ENCODE results near the gene RALBP1. TPM values are rescaled to one million over a fixed set of nuclear protein-coding genes. Genes with fewer than 3 reads are reported as not detected.

RALBP1 gene
- total and polyA plus RNA-seq, 4 donors, result 15.6 to 34.8 (median 21.0) TPM

- H3K4me1 ChIP-seq (ENCODE audit: control insufficient read depth in 4 of 4, insufficient read depth in 4 of 4, low read length in 3 of 4), result peaks cover 0 to 8% (median 4%) of the 10 kb centered on the region in 4 donors
- no peak for DNase-seq (ENCODE audit: low spot score)
- peaks cover 0 to 6% (median 4%) of the 10 kb centered on the region in 4 donors for H3K36me3 ChIP-seq (ENCODE audit: control insufficient read depth in 4 of 4, insufficient read depth in 3 of 4, low read depth in 1 of 4, low read length in 3 of 4)
- H3K9me3 ChIP-seq (ENCODE audit: control insufficient read depth in 4 of 4, low read length in 3 of 4), result no peaks in the 10 kb centered on the region
- H3K27ac ChIP-seq (ENCODE audit: low read depth in 1 of 2, low read length in 2 of 2), result no peak overlapping the region
- H3K27me3 ChIP-seq (ENCODE audit: control insufficient read depth in 4 of 4, insufficient read depth in 4 of 4, low read length in 3 of 4), result no peaks in the 10 kb centered on the region
- no peak for TF ChIP-seq JUND (IDR thresholded peaks at IDR 0.05)
- TF ChIP-seq, protein P1, sequence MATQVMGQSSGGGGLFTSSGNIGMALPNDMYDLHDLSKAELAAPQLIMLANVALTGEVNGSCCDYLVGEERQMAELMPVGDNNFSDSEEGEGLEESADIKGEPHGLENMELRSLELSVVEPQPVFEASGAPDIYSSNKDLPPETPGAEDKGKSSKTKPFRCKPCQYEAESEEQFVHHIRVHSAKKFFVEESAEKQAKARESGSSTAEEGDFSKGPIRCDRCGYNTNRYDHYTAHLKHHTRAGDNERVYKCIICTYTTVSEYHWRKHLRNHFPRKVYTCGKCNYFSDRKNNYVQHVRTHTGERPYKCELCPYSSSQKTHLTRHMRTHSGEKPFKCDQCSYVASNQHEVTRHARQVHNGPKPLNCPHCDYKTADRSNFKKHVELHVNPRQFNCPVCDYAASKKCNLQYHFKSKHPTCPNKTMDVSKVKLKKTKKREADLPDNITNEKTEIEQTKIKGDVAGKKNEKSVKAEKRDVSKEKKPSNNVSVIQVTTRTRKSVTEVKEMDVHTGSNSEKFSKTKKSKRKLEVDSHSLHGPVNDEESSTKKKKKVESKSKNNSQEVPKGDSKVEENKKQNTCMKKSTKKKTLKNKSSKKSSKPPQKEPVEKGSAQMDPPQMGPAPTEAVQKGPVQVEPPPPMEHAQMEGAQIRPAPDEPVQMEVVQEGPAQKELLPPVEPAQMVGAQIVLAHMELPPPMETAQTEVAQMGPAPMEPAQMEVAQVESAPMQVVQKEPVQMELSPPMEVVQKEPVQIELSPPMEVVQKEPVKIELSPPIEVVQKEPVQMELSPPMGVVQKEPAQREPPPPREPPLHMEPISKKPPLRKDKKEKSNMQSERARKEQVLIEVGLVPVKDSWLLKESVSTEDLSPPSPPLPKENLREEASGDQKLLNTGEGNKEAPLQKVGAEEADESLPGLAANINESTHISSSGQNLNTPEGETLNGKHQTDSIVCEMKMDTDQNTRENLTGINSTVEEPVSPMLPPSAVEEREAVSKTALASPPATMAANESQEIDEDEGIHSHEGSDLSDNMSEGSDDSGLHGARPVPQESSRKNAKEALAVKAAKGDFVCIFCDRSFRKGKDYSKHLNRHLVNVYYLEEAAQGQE (IDR thresholded peaks at IDR 0.05), result no peak
- no peak for TF ChIP-seq RXRA (IDR thresholded peaks at IDR 0.05)
- no peak for TF ChIP-seq FOXA2 (IDR thresholded peaks at IDR 0.05)
- TF ChIP-seq GABPA (IDR thresholded peaks at IDR 0.05 in 1 of 2, conservative IDR thresholded peaks at IDR 0.05 in 1 of 2), result no peak
- TF ChIP-seq EGR1 (IDR thresholded peaks at IDR 0.05; ENCODE audit: low read depth in 2 of 2), result no peak
- no peak for TF ChIP-seq YY1 (IDR thresholded peaks at IDR 0.05)
- no peak for TF ChIP-seq SP1 (IDR thresholded peaks at IDR 0.05)
- TF ChIP-seq, protein P2, sequence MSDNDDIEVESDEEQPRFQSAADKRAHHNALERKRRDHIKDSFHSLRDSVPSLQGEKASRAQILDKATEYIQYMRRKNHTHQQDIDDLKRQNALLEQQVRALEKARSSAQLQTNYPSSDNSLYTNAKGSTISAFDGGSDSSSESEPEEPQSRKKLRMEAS (IDR thresholded peaks at IDR 0.05), result no peak
- TF ChIP-seq HNF4A (conservative IDR thresholded peaks at IDR 0.05), result no peak
- no peak overlapping the region for H3K4me3 ChIP-seq (ENCODE audit: low read depth in 1 of 3, low read length in 3 of 3)
- H3K9ac ChIP-seq (ENCODE audit: low read depth in 1 of 2, low read length in 2 of 2), result no peak overlapping the region
- 94% methylated on average over 7 of the region's 7 CpGs for WGBS
These were observed 99.3 kb downstream of the RALBP1 start for GRCh38 chr18:9574473-9575115.

- Histone ChIP-seq H3K27me3 (ENCODE audit: control insufficient read depth in 4 of 4, insufficient read depth in 4 of 4, low read length in 3 of 4) (no peaks in the 10 kb centered on the region), H3K9me3 (ENCODE audit: control insufficient read depth in 4 of 4, low read length in 3 of 4) (no peaks in the 10 kb centered on the region), H3K4me1 (ENCODE audit: control insufficient read depth in 4 of 4, insufficient read depth in 4 of 4, low read length in 3 of 4) (peaks cover 0 to 4% (median 4%) of the 10 kb centered on the region in 4 donors), H3K36me3 (ENCODE audit: control insufficient read depth in 4 of 4, insufficient read depth in 3 of 4, low read depth in 1 of 4, low read length in 3 of 4) (peaks cover 0 to 7% (median 3%) of the 10 kb centered on the region in 4 donors), H3K9ac (ENCODE audit: low read depth in 1 of 2, low read length in 2 of 2) (peak overlapping the region in 1 of 2 donors; percentile 41), H3K27ac (ENCODE audit: low read depth in 1 of 2, low read length in 2 of 2) (peak overlapping the region; percentile 44 to 53), H3K4me3 (ENCODE audit: low read depth in 1 of 3, low read length in 3 of 3) (no peak overlapping the region)
- WGBS, result 9% methylated on average over 5 of the region's 5 CpGs
- peak; percentile 66 for DNase-seq (ENCODE audit: low spot score)
- TF ChIP-seq HNF4A (conservative IDR thresholded peaks at IDR 0.05) (peak; percentile 42 to 55), EGR1 (IDR thresholded peaks at IDR 0.05; ENCODE audit: low read depth in 2 of 2) (no peak), JUND (IDR thresholded peaks at IDR 0.05) (peak in 1 of 2 donors; percentile 38), TAF1 (conservative IDR thresholded peaks at IDR 0.05) (no peak), RAD21 (IDR thresholded peaks at IDR 0.05) (peak; percentile 92 to 93), SP1 (IDR thresholded peaks at IDR 0.05) (no peak), HNF4G (IDR thresholded peaks at IDR 0.05) (no peak), RXRA (IDR thresholded peaks at IDR 0.05) (peak; percentile 78 to 87), FOXA2 (IDR thresholded peaks at IDR 0.05) (peak; percentile 43), FOXA1 (IDR thresholded peaks at IDR 0.05) (peak; percentile 71), YY1 (IDR thresholded peaks at IDR 0.05) (no peak), GABPA (IDR thresholded peaks at IDR 0.05 in 1 of 2, conservative IDR thresholded peaks at IDR 0.05 in 1 of 2) (no peak), NR2F2 (IDR thresholded peaks at IDR 0.05) (peak; percentile 34)
- TF ChIP-seq, protein P2 (IDR thresholded peaks at IDR 0.05), result no peak
- TF ChIP-seq, protein P1 (IDR thresholded peaks at IDR 0.05), result peak; percentile 40
- TF ChIP-seq, protein P3, sequence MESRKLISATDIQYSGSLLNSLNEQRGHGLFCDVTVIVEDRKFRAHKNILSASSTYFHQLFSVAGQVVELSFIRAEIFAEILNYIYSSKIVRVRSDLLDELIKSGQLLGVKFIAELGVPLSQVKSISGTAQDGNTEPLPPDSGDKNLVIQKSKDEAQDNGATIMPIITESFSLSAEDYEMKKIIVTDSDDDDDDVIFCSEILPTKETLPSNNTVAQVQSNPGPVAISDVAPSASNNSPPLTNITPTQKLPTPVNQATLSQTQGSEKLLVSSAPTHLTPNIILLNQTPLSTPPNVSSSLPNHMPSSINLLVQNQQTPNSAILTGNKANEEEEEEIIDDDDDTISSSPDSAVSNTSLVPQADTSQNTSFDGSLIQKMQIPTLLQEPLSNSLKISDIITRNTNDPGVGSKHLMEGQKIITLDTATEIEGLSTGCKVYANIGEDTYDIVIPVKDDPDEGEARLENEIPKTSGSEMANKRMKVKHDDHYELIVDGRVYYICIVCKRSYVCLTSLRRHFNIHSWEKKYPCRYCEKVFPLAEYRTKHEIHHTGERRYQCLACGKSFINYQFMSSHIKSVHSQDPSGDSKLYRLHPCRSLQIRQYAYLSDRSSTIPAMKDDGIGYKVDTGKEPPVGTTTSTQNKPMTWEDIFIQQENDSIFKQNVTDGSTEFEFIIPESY (IDR thresholded peaks at IDR 0.05), result no peak
- TF ChIP-seq, protein P4, sequence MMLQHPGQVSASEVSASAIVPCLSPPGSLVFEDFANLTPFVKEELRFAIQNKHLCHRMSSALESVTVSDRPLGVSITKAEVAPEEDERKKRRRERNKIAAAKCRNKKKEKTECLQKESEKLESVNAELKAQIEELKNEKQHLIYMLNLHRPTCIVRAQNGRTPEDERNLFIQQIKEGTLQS (IDR thresholded peaks at IDR 0.05), result no peak
- TF ChIP-seq, protein P5, sequence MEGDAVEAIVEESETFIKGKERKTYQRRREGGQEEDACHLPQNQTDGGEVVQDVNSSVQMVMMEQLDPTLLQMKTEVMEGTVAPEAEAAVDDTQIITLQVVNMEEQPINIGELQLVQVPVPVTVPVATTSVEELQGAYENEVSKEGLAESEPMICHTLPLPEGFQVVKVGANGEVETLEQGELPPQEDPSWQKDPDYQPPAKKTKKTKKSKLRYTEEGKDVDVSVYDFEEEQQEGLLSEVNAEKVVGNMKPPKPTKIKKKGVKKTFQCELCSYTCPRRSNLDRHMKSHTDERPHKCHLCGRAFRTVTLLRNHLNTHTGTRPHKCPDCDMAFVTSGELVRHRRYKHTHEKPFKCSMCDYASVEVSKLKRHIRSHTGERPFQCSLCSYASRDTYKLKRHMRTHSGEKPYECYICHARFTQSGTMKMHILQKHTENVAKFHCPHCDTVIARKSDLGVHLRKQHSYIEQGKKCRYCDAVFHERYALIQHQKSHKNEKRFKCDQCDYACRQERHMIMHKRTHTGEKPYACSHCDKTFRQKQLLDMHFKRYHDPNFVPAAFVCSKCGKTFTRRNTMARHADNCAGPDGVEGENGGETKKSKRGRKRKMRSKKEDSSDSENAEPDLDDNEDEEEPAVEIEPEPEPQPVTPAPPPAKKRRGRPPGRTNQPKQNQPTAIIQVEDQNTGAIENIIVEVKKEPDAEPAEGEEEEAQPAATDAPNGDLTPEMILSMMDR (IDR thresholded peaks at IDR 0.05; ENCODE audit: low read depth, low read length, missing input control), result peak; percentile 94
These were observed 100.2 kb downstream of the RALBP1 start for GRCh38 chr18:9575558-9575957.
